Loucy (cell line): ENCODE results near the gene HOXD11.

Source experiments
- CTCF ChIP-seq: fragments of 200-600 bp; sonication (generic); conservative IDR thresholded peaks from 2 replicates; pipeline ENCODE4 v1.5.1; 2014; ENCODE audit warnings: mild to moderate bottlenecking, antibody characterized with exemption, low read length
- EZH2phosphoT487 ChIP-seq: fragments of 200-600 bp; IDR thresholded peaks from 2 replicates; pipeline ENCODE4 v1.6.1; 2018; ENCODE audit warnings: antibody characterized with exemption, mild to moderate bottlenecking, moderate library complexity, borderline replicate concordance

GRCh38 chr2:176117823-176118371 is 10.8 kb downstream of the HOXD11 start:
- TF ChIP-seq CTCF (no peak), EZH2phosphoT487 (no peak)
